Measurements from ENCODE around the gene TSPAN5. TPM values are rescaled to one million over a fixed set of nuclear protein-coding genes. Genes with fewer than 3 reads are reported as not detected.

The TSPAN5 gene
- total and polyA plus RNA-seq, 4 donors = 60.7 to 93.9 (median 76.3) TPM

DNA sequence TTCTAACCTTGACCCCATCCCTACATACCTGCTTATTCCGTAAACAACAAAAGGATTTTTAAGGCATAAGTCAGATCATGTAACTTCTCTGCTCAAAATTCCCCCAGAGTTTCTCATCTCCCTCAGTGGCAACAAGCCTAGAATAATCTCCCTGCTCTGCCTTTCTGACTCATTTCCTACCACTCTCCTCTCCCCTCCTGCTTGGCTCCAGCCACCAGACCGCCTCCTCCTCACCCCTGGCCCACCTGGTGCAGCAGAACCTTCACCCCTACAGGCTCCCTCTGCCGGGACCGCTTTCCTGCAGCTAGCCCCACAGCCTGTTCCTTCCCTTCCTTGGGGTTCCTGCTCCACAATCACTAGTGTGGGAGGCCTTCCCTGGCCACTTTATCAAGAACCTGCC, 32.1 kb downstream of the TSPAN5 start:
- DNase-seq (ENCODE audit: low read depth in 4 of 6, low spot score in 6 of 6) = peak in 1 of 6 donors; percentile 37
- H3K27me3 ChIP-seq (ENCODE audit: control insufficient read depth, insufficient read depth, low read length) = no peaks in the 10 kb centered on the region
- no peaks in the 10 kb centered on the region for H3K9me3 ChIP-seq (ENCODE audit: control insufficient read depth, insufficient read depth, low read length)
- 74% methylated on average over 4 of the region's 4 CpGs for WGBS (ENCODE audit: insufficient coverage)
- peaks cover 15% of the 10 kb centered on the region for H3K4me1 ChIP-seq (ENCODE audit: control insufficient read depth, insufficient read depth, low read length)
- H3K36me3 ChIP-seq (ENCODE audit: control insufficient read depth, insufficient read depth, low read length) = no peaks in the 10 kb centered on the region
- no peak overlapping the region for H3K4me3 ChIP-seq (ENCODE audit: low read depth, low read length)
- peak overlapping the region; percentile 9 for H3K27ac ChIP-seq (ENCODE audit: low read depth, low read length)

DNA sequence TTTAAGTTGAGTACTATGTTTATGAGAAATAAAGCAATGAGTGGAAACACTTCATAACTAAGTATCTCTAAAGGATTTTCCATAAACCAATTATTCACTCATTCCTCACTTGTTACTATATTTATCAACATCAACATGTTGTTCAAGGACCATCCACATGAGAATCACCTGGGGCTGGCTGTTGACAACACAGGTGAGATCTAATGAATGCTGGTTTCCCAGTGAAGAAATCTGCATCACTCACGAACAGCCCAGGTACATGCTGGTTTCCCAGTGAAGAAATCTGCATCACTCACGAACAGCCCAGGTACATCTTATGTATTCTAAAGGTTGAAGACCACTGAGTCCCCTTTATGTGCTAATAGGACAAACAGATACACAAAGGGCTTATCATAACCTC, 32.5 kb downstream of the TSPAN5 start:
- Histone ChIP-seq H3K4me3 (ENCODE audit: low read depth, low read length) (no peak overlapping the region), H3K36me3 (ENCODE audit: control insufficient read depth, insufficient read depth, low read length) (no peaks in the 10 kb centered on the region), H3K9me3 (ENCODE audit: control insufficient read depth, insufficient read depth, low read length) (no peaks in the 10 kb centered on the region), H3K4me1 (ENCODE audit: control insufficient read depth, insufficient read depth, low read length) (peaks cover 11% of the 10 kb centered on the region), H3K27ac (ENCODE audit: low read depth, low read length) (no peak overlapping the region), H3K27me3 (ENCODE audit: control insufficient read depth, insufficient read depth, low read length) (no peaks in the 10 kb centered on the region)
- 88% methylated on average over 2 of the region's 2 CpGs for WGBS (ENCODE audit: insufficient coverage)
- no peak for DNase-seq (ENCODE audit: low read depth in 4 of 6, low spot score in 6 of 6)

DNA sequence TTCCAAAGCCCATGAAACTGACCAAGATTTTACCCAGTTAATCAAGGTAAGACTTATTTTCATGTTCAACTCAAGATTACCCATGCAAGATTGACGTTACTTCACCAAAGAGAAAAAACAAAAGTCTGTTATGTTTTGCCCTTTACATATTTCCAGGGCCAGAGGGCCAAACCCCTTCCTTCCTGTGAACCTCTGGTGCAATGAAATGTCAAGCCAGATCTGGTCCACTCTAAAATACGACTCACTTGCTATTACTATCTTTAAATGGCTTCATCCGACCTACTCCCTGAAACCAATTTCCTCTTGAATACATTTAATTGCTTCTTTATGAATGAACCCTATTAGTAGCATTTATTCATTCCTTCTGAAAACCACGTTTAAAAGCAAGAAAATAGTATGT, 33.0 kb downstream of the TSPAN5 start:
- Histone ChIP-seq H3K9me3 (ENCODE audit: control insufficient read depth, insufficient read depth, low read length) (no peaks in the 10 kb centered on the region), H3K4me3 (ENCODE audit: low read depth, low read length) (no peak overlapping the region), H3K27ac (ENCODE audit: low read depth, low read length) (no peak overlapping the region), H3K4me1 (ENCODE audit: control insufficient read depth, insufficient read depth, low read length) (peaks cover 11% of the 10 kb centered on the region), H3K27me3 (ENCODE audit: control insufficient read depth, insufficient read depth, low read length) (no peaks in the 10 kb centered on the region), H3K36me3 (ENCODE audit: control insufficient read depth, insufficient read depth, low read length) (no peaks in the 10 kb centered on the region)
- WGBS (ENCODE audit: insufficient coverage) = 89% methylated on average over 1 of the region's 4 CpGs
- DNase-seq (ENCODE audit: low read depth in 4 of 6, low spot score in 6 of 6) = no peak

DNA sequence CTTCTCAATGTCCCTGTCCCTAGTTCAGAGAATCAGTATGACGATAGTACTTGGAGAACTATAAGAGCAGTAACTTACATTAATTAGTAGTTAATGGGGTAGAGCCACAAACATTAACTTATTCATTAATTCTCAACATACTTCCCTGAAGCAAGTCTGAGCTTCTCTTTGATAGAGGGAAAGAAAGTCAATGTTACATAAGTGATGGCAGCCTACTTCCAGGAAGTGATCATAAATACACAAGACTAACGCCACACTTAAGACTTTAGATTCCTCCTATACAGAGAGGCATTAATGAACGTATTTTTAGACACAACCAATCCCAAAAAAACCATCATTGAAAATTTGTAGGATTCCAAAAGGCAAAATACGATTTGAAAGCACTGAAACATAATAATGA, 33.8 kb downstream of the TSPAN5 start:
- H3K27ac ChIP-seq (ENCODE audit: low read depth, low read length) = no peak overlapping the region
- no peak for DNase-seq (ENCODE audit: low read depth in 4 of 6, low spot score in 6 of 6)
- peaks cover 12% of the 10 kb centered on the region for H3K4me1 ChIP-seq (ENCODE audit: control insufficient read depth, insufficient read depth, low read length)
- no CpG with 5 or more reads among the region's 4 CpGs for WGBS (ENCODE audit: insufficient coverage)
- no peaks in the 10 kb centered on the region for H3K9me3 ChIP-seq (ENCODE audit: control insufficient read depth, insufficient read depth, low read length)
- no peaks in the 10 kb centered on the region for H3K27me3 ChIP-seq (ENCODE audit: control insufficient read depth, insufficient read depth, low read length)
- H3K36me3 ChIP-seq (ENCODE audit: control insufficient read depth, insufficient read depth, low read length) = no peaks in the 10 kb centered on the region
- no peak overlapping the region for H3K4me3 ChIP-seq (ENCODE audit: low read depth, low read length)

DNA sequence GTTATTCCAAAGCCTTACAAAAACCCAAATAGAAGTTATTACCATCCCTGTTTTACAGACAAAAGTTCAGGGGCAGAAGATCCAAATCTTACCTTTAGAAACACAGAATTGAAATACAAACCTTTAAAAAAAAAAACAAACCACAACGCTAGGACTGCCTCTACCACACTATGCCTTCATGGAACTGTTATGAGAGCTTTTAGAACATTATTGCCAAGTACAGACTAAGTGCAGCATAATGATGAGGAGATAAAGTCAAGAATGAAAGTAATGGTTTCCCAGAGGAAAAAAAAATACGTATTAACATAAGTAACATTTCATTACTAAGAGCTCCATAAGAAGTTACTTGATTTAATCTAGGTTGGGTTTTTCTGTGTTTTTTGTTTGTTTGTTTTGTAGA, 34.3 kb downstream of the TSPAN5 start:
- H3K36me3 ChIP-seq (ENCODE audit: control insufficient read depth, insufficient read depth, low read length) = no peaks in the 10 kb centered on the region
- no CpG with 5 or more reads among the region's 2 CpGs for WGBS (ENCODE audit: insufficient coverage)
- H3K27me3 ChIP-seq (ENCODE audit: control insufficient read depth, insufficient read depth, low read length) = no peaks in the 10 kb centered on the region
- H3K9me3 ChIP-seq (ENCODE audit: control insufficient read depth, insufficient read depth, low read length) = no peaks in the 10 kb centered on the region
- H3K4me3 ChIP-seq (ENCODE audit: low read depth, low read length) = no peak overlapping the region
- H3K27ac ChIP-seq (ENCODE audit: low read depth, low read length) = no peak overlapping the region
- DNase-seq (ENCODE audit: low read depth in 4 of 6, low spot score in 6 of 6) = no peak
- peaks cover 12% of the 10 kb centered on the region for H3K4me1 ChIP-seq (ENCODE audit: control insufficient read depth, insufficient read depth, low read length)

DNA sequence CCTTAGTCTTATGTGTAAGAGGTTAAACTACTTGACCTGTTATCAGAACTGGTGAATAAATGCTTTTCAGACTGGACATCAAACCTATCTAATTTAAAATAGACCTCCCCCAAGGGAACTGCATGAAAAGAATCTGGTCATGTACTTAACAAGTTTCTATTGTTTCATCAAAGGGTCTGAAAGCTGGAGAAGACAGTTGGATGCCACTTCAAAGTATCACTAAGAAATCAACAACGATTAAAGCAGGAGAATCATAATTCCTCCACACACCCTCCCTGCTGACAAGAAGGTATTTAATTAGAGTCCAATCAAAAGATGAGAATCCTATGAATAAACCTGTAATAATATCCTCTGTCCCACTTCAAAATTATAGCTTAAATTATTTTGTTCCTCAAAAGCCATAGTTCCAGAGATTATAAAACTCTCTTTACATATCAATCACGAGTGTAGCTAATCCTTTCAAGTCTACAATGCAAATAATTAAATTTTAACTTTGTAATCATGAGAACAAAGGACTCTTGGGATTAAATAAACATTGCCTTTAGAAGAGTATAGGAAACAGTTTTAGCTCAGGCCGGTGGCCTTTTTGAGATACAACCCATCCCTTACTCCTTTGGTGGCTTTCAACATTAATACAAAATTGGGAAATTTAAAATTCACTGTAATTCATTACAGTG, 35.1 kb downstream of the TSPAN5 start:
- H3K4me3 ChIP-seq (ENCODE audit: low read depth, low read length) = no peak overlapping the region
- no peaks in the 10 kb centered on the region for H3K27me3 ChIP-seq (ENCODE audit: control insufficient read depth, insufficient read depth, low read length)
- peaks cover 12% of the 10 kb centered on the region for H3K4me1 ChIP-seq (ENCODE audit: control insufficient read depth, insufficient read depth, low read length)
- no peak for DNase-seq (ENCODE audit: low read depth in 4 of 6, low spot score in 6 of 6)
- no peaks in the 10 kb centered on the region for H3K36me3 ChIP-seq (ENCODE audit: control insufficient read depth, insufficient read depth, low read length)
- no peak overlapping the region for H3K27ac ChIP-seq (ENCODE audit: low read depth, low read length)
- no peaks in the 10 kb centered on the region for H3K9me3 ChIP-seq (ENCODE audit: control insufficient read depth, insufficient read depth, low read length)
- WGBS (ENCODE audit: insufficient coverage) = no CpG with 5 or more reads among the region's 3 CpGs

DNA sequence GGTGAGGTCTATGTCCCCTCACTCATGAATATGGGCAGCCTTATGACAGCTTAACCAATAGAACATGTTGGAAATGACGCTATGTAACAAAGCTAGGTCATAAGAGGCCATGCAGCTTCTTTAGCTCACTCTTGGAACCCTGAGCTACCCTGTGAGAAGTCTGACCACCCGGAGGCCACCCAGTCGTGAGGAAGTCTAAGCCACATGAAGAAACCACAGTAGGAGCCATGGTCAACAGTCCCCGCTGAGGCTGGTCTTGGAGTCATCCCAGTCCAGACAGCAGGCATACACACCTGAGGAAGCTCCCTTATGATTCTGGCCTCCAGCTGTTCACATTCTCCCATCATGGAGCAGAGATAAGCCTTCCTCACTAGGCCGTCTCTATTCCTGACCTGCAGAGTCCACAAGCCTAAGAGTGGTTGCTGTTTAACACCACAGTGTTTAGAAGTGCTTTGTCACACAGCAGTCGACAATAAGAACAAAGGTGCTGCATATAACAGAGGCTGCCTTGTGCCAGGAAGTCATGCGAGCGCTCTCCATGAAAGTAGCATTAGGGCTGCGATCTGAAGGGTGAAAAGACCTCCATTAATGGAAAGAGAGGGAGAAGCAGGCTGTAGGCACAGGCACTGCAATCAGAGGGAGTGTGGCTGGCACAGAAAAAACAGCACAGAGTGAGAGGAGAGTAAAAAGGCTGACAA, 38.2 kb downstream of the TSPAN5 start:
- 52% methylated on average over 9 of the region's 9 CpGs for WGBS (ENCODE audit: insufficient coverage)

DNA sequence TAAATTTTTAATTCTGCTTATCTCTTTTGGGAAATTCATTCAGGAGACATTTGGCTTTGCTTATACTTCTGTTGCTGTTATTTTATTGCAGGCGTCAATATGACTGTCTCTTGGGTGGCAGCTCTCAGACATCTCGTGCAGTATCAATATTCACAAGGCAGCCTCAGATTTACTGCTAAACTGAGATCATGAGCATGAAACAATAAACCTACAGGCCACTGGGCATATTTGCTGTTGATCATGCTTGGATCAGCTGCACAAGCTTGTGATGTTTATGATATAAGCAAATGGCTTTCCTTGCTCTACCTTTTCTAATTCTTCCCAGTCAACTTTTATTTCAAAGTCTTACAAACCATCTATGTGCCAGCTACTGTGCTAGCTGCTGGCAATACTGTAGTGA, 39.2 kb downstream of the TSPAN5 start:
- H3K4me1 ChIP-seq (ENCODE audit: control insufficient read depth, insufficient read depth, low read length) = peaks cover 18% of the 10 kb centered on the region
- no peak overlapping the region for H3K27ac ChIP-seq (ENCODE audit: low read depth, low read length)
- DNase-seq (ENCODE audit: low read depth in 4 of 6, low spot score in 6 of 6) = peak in 2 of 6 donors; percentile 53 to 84
- no peak overlapping the region for H3K4me3 ChIP-seq (ENCODE audit: low read depth, low read length)
- H3K36me3 ChIP-seq (ENCODE audit: control insufficient read depth, insufficient read depth, low read length) = no peaks in the 10 kb centered on the region
- no peaks in the 10 kb centered on the region for H3K27me3 ChIP-seq (ENCODE audit: control insufficient read depth, insufficient read depth, low read length)
- WGBS (ENCODE audit: insufficient coverage) = no CpG with 5 or more reads among the region's 2 CpGs
- no peaks in the 10 kb centered on the region for H3K9me3 ChIP-seq (ENCODE audit: control insufficient read depth, insufficient read depth, low read length)

More for the DNA sequence above, 38.2 kb downstream of the TSPAN5 start:
- Histone ChIP-seq H3K9me3 (ENCODE audit: control insufficient read depth, insufficient read depth, low read length) (no peaks in the 10 kb centered on the region), H3K27me3 (ENCODE audit: control insufficient read depth, insufficient read depth, low read length) (no peaks in the 10 kb centered on the region), H3K4me1 (ENCODE audit: control insufficient read depth, insufficient read depth, low read length) (peaks cover 12% of the 10 kb centered on the region), H3K27ac (ENCODE audit: low read depth, low read length) (no peak overlapping the region), H3K36me3 (ENCODE audit: control insufficient read depth, insufficient read depth, low read length) (no peaks in the 10 kb centered on the region), H3K4me3 (ENCODE audit: low read depth, low read length) (no peak overlapping the region)
- DNase-seq (ENCODE audit: low read depth in 4 of 6, low spot score in 6 of 6) = peak in 1 of 6 donors; percentile 51

DNA sequence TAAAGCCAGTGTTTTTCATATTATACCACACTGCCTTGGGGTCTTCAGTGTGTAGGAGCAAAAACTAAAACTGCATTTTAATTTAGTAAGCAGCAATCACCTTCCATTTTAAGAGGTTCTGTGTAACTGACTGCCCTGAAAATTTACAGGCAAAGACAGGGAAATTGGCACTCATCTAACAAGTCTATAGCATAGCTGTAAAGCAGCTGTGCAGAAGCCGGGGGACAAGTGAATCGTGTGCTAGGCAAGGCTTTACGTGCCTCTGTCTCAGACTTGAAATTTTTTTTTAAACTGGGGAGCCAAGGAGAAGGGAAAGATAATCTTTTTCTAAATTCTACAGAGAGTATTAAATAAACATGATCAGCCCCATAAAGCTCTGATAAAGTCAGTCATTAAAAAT, 39.7 kb downstream of the TSPAN5 start:
- H3K4me3 ChIP-seq (ENCODE audit: low read depth, low read length) = no peak overlapping the region
- H3K4me1 ChIP-seq (ENCODE audit: control insufficient read depth, insufficient read depth, low read length) = peaks cover 21% of the 10 kb centered on the region
- peak in 1 of 6 donors; percentile 74 for DNase-seq (ENCODE audit: low read depth in 4 of 6, low spot score in 6 of 6)
- no CpG with 5 or more reads among the region's 3 CpGs for WGBS (ENCODE audit: insufficient coverage)
- H3K27me3 ChIP-seq (ENCODE audit: control insufficient read depth, insufficient read depth, low read length) = no peaks in the 10 kb centered on the region
- H3K36me3 ChIP-seq (ENCODE audit: control insufficient read depth, insufficient read depth, low read length) = no peaks in the 10 kb centered on the region
- no peak overlapping the region for H3K27ac ChIP-seq (ENCODE audit: low read depth, low read length)
- H3K9me3 ChIP-seq (ENCODE audit: control insufficient read depth, insufficient read depth, low read length) = no peaks in the 10 kb centered on the region

Measured in spinal cord (tissue), 10 donors.